Stomach (tissue), 9 donors: Measurements from ENCODE around the gene PBXIP1. TPM values are rescaled to one million over a fixed set of nuclear protein-coding genes. Genes with fewer than 3 reads are reported as not detected.
"Not testable (repeated sequence)": the region's sequence is repeated elsewhere in the genome, so short reads cannot be mapped to it uniquely, and the experiment has no call there.

Source experiments
- DNase-seq, 2 donors: peaks; one replicate each; pipeline versions ENCODE4 v3.0.0 to v3.0.0-alpha.2; 2013 to 2019
- H3K27ac ChIP-seq, 5 donors: fragments of 200-600 bp in 4 of 5; sonication (generic) in 4 of 5; one replicate each; pipeline ENCODE4 v1.5.1; 2013 to 2019; ENCODE audit warnings: mild to moderate bottlenecking in 1 of 5, moderate library complexity in 1 of 5
- H3K27me3 ChIP-seq, 3 donors: fragments of 200-600 bp; sonication (generic); one replicate each; pipeline ENCODE4 v1.5.1; 2017 to 2019; ENCODE audit warnings: mixed run types in 1 of 3
- H3K36me3 ChIP-seq, 4 donors: fragments of 200-600 bp; sonication (generic); 1 replicate in 3 of 4; 2 replicates in 1 of 4; pipeline ENCODE4 v1.5.1; 2016 to 2019
- H3K4me1 ChIP-seq, 4 donors: fragments of 200-600 bp; sonication (generic); one replicate each; pipeline ENCODE4 v1.5.1; 2016 to 2019
- H3K4me3 ChIP-seq, 4 donors: fragments of 200-600 bp; sonication (generic) in 3 of 4; one replicate each; pipeline ENCODE4 v1.5.1; 2016 to 2019; ENCODE audit warnings: mild to moderate bottlenecking in 1 of 4
- H3K9me3 ChIP-seq, 4 donors: fragments of 200-600 bp; sonication (generic); one replicate each; pipeline ENCODE4 v1.5.1; 2016 to 2019
- EP300 ChIP-seq: sonication (generic); formaldehyde crosslinking; IDR thresholded peaks from one replicate; pipeline ENCODE4 v1.6.1; 2017; ENCODE audit warnings: antibody characterized with exemption
- POLR2A ChIP-seq, 4 donors: fragments of 450-650 bp; IDR thresholded peaks; one replicate each; pipeline ENCODE4 v1.6.1; 2016; ENCODE audit warnings: antibody characterized with exemption in 4 of 4, control low read depth in 2 of 4, mild to moderate bottlenecking in 1 of 4, moderate library complexity in 1 of 4
- POLR2AphosphoS5 ChIP-seq, 3 donors: sonication (generic); formaldehyde crosslinking; IDR thresholded peaks; one replicate each; pipeline ENCODE4 v1.6.1; 2016; ENCODE audit warnings: antibody characterized with exemption in 3 of 3
- WGBS, 5 donors: extraction: QIAGEN DNeasy Blood & Tissue Kit in 3 of 5; methylation state at CpG; one replicate each; pipeline versions ENCODE4 v1.1.5 to v1.1.7; 2013 to 2018; 5-methylcytosine and 5-hydroxymethylcytosine counted together
- intact Hi-C: fragments of 100-400 bp; cut with DNase I; formaldehyde crosslinking; loops from one replicate; pipeline ENCODE4 v1.15.1; 2023; ENCODE audit warnings: low total_unique reads
- polyA plus RNA-seq, 3 donors: library from polyadenylated mRNA; stranded (reverse); fragments of 200-250 nt; gene quantifications; one replicate each; pipeline ENCODE4 v1.2.3, GENCODE V29; 2013
- total RNA-seq, 5 donors: library from RNA; depleted of rRNA; stranded (reverse); fragments of >200 nt; gene quantifications; one replicate each; pipeline versions ENCODE4 v1.1.0 to v1.2.3, GENCODE V29; 2014 to 2016
- TF ChIP-seq, protein P1 (sequence below), 7 experiments: fragments of 450-650 bp in 4 of 7; fragments of 200-600 bp in 3 of 7; sonication (generic) in 3 of 7; IDR thresholded peaks; one replicate each; pipeline ENCODE4 v1.5.1; 2016 to 2019; ENCODE audit warnings: antibody characterized with exemption in 7 of 7, control low read depth in 2 of 7, mild to moderate bottlenecking in 1 of 7
- donor health status: healthy with polysubstance abuse.
- donor health status: Bipolar disorder and iron deficiency.
- donor health status: healthy.

The PBXIP1 gene
- total and polyA plus RNA-seq, 8 donors = 19.7 to 123 (median 71.7) TPM

DNA sequence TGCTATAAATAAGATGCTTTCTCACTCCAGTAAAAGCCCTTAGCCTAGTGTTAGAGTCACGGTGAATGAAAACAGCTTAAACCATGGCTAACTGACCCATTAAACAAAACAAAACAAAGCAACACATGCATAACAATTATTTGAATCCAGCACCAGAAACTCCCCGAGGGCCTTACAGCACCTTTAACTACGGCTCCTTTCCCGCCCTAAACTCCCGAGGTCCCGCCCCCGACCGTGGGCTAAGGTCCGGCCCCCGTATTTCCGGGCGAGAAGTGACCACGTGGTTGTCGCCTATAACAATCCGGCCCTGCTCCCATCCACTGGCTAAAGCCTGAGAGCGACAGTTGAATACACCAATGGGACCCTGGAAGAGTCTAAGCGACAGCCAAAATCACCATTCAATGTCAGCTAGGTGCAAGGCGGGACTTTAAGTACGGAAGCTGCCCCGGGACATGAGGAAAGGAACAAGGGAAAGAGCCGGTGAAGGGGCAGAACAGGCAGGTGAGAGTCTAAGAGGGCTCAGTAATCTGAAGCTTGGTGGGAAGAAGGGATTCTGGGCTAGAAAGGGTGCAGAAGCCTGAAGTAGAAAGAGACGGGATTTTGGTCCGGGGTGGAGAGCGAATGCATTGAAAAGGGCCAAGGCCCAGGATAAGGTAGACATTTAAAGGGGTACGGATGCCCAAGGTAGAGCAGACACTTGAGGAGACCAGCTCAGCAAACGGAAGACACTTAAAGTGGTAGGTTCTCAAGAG is 27.2 kb upstream of the PBXIP1 start, which contains the start of gene FLAD1:
TSS of gene FLAD1 (plus strand) at position 448 of the 752 bp plus-strand sequence. CDS start 351 bp downstream, outside the sequence.
- WGBS, 5 donors = 0 to 1% (median 0%) methylated on average over 26 of the region's 26 CpGs
- intact Hi-C loops = no loop called here

DNA sequence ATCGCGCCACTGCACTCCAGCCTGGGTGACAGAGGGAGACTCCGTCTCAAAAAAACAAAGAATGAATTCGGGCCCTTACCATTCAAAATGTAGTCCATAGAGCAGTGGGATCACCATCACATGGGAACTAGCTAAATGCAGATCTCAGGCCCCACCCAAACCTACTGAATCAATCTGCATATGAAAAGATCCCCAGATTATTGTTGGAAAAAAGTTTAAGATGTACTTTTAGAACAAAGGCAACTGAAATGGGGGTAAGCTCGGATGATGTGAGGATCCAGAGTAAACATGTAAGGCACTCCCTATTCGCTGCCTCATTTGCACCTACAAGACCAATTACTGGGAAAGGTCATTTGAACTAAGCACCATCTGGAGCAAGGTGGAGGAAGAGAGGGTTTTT is 26.4 kb upstream of the PBXIP1 start:
- intact Hi-C loops = no loop called here
- no peaks in the 10 kb centered on the region for H3K9me3 ChIP-seq
- H3K4me3 ChIP-seq = peak overlapping the region; percentile 69 to 79 (median 72)
- peaks cover 0 to 27% (median 18%) of the 10 kb centered on the region in 4 donors for H3K36me3 ChIP-seq
- 58 to 64% (median 62%) methylated on average over 6 of the region's 6 CpGs for WGBS, 5 donors
- DNase-seq = no peak
- peak overlapping the region in 4 of 5 donors; percentile 27 to 86 (median 80) for H3K27ac ChIP-seq
- no peak for TF ChIP-seq POLR2AphosphoS5 (IDR thresholded peaks at IDR 0.05)
- no peak for TF ChIP-seq EP300
- TF ChIP-seq, protein P1, sequence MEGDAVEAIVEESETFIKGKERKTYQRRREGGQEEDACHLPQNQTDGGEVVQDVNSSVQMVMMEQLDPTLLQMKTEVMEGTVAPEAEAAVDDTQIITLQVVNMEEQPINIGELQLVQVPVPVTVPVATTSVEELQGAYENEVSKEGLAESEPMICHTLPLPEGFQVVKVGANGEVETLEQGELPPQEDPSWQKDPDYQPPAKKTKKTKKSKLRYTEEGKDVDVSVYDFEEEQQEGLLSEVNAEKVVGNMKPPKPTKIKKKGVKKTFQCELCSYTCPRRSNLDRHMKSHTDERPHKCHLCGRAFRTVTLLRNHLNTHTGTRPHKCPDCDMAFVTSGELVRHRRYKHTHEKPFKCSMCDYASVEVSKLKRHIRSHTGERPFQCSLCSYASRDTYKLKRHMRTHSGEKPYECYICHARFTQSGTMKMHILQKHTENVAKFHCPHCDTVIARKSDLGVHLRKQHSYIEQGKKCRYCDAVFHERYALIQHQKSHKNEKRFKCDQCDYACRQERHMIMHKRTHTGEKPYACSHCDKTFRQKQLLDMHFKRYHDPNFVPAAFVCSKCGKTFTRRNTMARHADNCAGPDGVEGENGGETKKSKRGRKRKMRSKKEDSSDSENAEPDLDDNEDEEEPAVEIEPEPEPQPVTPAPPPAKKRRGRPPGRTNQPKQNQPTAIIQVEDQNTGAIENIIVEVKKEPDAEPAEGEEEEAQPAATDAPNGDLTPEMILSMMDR (IDR thresholded peaks at IDR 0.05) = no peak
- TF ChIP-seq POLR2A (IDR thresholded peaks at IDR 0.05) = no peak
- peaks cover 16 to 34% (median 28%) of the 10 kb centered on the region in 4 donors for H3K4me1 ChIP-seq
- H3K27me3 ChIP-seq = no peaks in the 10 kb centered on the region

More for the DNA sequence above, 27.2 kb upstream of the PBXIP1 start, which contains the start of gene FLAD1:
- Histone ChIP-seq H3K9me3 (no peaks in the 10 kb centered on the region), H3K27ac (peak within 1 kb of the TSS; percentile 52 to 86 (median 80)), H3K27me3 (no peaks in the 10 kb centered on the region), H3K4me1 (peaks cover 16 to 39% (median 29%) of the 10 kb centered on the region in 4 donors), H3K36me3 (peaks cover 7 to 34% (median 25%) of the 10 kb centered on the region in 4 donors), H3K4me3 (peak within 1 kb of the TSS; percentile 69 to 79 (median 72))
- DNase-seq = peak; percentile 97 to 99
- TF ChIP-seq, protein P1 (IDR thresholded peaks at IDR 0.05) = no peak
- peak; percentile 54 to 84 (median 64) for TF ChIP-seq POLR2AphosphoS5 (IDR thresholded peaks at IDR 0.05)
- TF ChIP-seq EP300 = no peak
- TF ChIP-seq POLR2A (IDR thresholded peaks at IDR 0.05) = peak in 1 of 4 donors; percentile 50

DNA sequence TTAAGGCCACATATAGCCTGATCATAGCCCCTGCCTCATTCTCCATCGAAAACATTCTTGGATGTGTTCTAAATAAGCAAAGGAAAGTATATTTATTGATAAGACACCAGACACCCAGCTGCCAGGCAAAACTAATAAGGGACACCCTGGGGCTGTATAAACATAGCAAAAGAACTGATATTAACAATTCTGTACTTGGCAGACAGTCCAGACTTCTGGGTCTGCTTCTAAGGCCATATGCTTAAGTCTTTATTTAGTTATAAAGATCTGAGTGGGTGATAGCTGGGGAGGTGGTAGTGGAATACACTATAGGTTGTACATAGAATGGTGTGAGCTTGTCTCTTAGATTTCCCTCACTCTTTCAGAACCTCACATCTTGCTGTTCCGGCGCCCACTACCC is 22.5 kb upstream of the PBXIP1 start:
- Histone ChIP-seq H3K9me3 (no peaks in the 10 kb centered on the region), H3K27ac (no peak overlapping the region), H3K4me3 (no peak overlapping the region), H3K27me3 (no peaks in the 10 kb centered on the region), H3K4me1 (peaks cover 12 to 31% (median 20%) of the 10 kb centered on the region in 4 donors), H3K36me3 (peaks cover 0 to 20% (median 14%) of the 10 kb centered on the region in 4 donors)
- intact Hi-C loops = no loop called here
- TF ChIP-seq, protein P1 (IDR thresholded peaks at IDR 0.05) = no peak
- TF ChIP-seq EP300 = no peak
- TF ChIP-seq POLR2A (IDR thresholded peaks at IDR 0.05) = no peak
- TF ChIP-seq POLR2AphosphoS5 (IDR thresholded peaks at IDR 0.05) = no peak
- 84 to 96% (median 93%) methylated on average over 3 of the region's 3 CpGs for WGBS, 5 donors
- DNase-seq = no peak

DNA sequence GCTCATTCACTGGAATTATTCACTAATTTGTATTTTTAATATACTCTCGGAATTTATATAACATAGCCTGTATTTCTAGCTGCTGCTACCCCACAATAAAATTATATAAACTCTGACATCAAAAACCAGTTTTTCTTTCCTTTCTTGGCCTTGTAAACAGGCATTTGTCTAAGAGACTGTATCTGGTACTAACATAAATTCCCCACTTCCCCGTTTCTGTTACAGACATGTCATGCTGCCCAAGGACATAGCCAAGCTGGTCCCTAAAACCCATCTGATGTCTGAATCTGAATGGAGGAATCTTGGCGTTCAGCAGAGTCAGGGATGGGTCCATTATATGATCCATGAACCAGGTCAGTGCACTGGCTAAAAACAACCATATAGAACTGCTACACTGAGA is 21.9 kb upstream of the PBXIP1 start:
- H3K9me3 ChIP-seq, DNase-seq, H3K4me3 ChIP-seq, intact Hi-C loops, H3K27ac ChIP-seq, H3K27me3 ChIP-seq: not testable (repeated sequence)
- peaks cover 0 to 20% (median 14%) of the 10 kb centered on the region in 4 donors for H3K36me3 ChIP-seq
- WGBS, 5 donors = 63 to 79% (median 68%) methylated on average over 3 of the region's 3 CpGs
- H3K4me1 ChIP-seq = peaks cover 14 to 36% (median 25%) of the 10 kb centered on the region in 4 donors
